Stimulated activated CD4-positive, alpha-beta T cell treated with anti-CD3 and anti-CD28 coated beads, Interleukin-12 subunit alpha, Interleukin-12 subunit beta, amount 100 ng/mL, for 24 hours (primary cell): ENCODE measurements around the gene UCN.

Source experiments
- DNase-seq, 2 experiments: peaks; one replicate each; pipeline ENCODE4 v3.0.0-alpha.2; 2020; ENCODE audit warnings: low read depth in 2 of 2

The UCN gene

DNA sequence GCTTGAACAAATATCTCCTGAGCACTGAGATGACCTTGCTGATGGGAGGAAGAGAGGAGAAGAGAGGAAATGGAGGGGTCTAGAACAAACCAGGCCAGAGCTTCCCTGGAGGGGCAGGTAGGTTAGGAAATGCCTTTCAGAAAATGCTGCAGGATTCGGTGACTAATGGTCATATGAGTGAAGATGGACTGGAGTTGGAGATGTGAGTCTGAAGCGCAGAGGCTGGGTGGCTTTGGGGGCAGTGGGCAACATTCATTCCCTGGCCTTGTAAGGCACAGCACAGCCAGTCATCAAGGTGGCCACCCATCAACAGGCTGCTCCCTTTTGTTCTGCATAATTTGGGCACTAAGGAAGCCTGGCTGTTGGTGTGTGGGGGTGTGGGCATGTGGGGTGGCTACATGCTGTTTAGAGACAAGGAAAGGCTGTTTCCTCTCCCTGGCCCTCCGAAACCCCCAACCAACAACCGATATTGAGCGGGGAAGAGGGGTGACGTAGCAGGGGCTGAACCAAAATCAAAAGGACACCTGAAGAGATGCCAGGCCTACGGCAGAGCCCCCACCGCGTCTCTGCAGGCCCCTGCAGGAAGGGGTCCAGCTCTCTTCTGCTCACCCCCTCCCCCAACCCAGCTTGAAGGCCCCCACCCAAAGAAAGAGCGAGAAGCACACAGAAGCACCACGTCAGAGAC, 46.9 kb downstream of the UCN start:
- no peak for DNase-seq

DNA sequence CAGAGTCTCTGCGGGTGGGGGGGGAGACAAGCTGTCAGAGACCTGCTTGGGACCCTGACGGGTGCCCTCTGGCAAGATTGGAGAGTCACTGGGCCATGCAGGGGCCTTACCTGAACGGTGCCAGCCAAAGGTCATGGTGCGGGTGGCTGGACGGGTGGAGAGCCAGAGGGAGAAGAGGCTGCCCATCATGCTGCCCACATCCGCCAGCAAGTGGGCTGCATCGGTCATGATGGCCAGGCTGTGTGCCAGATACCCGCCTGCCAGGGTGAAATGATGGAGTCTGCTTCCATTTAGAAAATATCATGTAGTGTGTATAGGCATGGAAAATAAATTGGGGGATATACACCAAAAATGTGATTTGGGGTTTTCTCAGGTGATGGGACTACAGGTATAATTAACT, 50.2 kb downstream of the UCN start:
- DNase-seq: no peak
